ENCODE measurements around the gene ZNF688.
A peak's percentile ranks its signal among the peaks of the same experiment; 100 is the strongest.
"Not testable (repeated sequence)": the region's sequence is repeated elsewhere in the genome, so short reads cannot be mapped to it uniquely, and the experiment has no call there.

Gene ZNF688

GRCh38 chr16:30571445-30572322 is at the start of gene ZNF688:
Gene ZNF688, minus strand, starts transcription at chr16:30571714. Its CDS starts 85 bp downstream, at chr16:30571629.
- DNase-seq (ENCODE audit: low read depth) = peak; percentile 93

- no peak for DNase-seq (ENCODE audit: low read depth)
These were observed 48.7 kb upstream of the ZNF688 start for GRCh38 chr16:30620169-30620568.

- no peak for DNase-seq (ENCODE audit: low read depth)
These were observed 48.1 kb upstream of the ZNF688 start for GRCh38 chr16:30619638-30620037.

GRCh38 chr16:30619202-30619601 is 47.7 kb upstream of the ZNF688 start:
- no peak for DNase-seq (ENCODE audit: low read depth)

GRCh38 chr16:30615358-30616091 is 44.0 kb upstream of the ZNF688 start:
- DNase-seq (ENCODE audit: low read depth) = no peak

GRCh38 chr16:30609926-30610839 is 38.7 kb upstream of the ZNF688 start, which contains the start of gene ZNF689:
Gene ZNF689, minus strand, starts transcription at chr16:30610389. Its CDS starts 348 bp downstream, at chr16:30610041.
- peak; percentile 89 for DNase-seq (ENCODE audit: low read depth)

- DNase-seq (ENCODE audit: low read depth) = no peak
These were observed 37.8 kb upstream of the ZNF688 start for GRCh38 chr16:30609002-30609925.

GRCh38 chr16:30606004-30606403 is 34.5 kb upstream of the ZNF688 start:
- DNase-seq (ENCODE audit: low read depth) = no peak

- no peak for DNase-seq (ENCODE audit: low read depth)
These were observed 33.6 kb upstream of the ZNF688 start for GRCh38 chr16:30605158-30605557.

GRCh38 chr16:30604316-30604947 is 32.9 kb upstream of the ZNF688 start:
- DNase-seq (ENCODE audit: low read depth) = no peak

- DNase-seq (ENCODE audit: low read depth) = no peak
These were observed 32.4 kb upstream of the ZNF688 start for GRCh38 chr16:30603945-30604315.

GRCh38 chr16:30602616-30603277 is 31.2 kb upstream of the ZNF688 start:
- DNase-seq (ENCODE audit: low read depth) = no peak

GRCh38 chr16:30601966-30602365 is 30.5 kb upstream of the ZNF688 start:
- DNase-seq (ENCODE audit: low read depth) = no peak

GRCh38 chr16:30600929-30601328 is 29.4 kb upstream of the ZNF688 start:
- DNase-seq (ENCODE audit: low read depth) = no peak

- DNase-seq (ENCODE audit: low read depth) = no peak
These were observed 28.7 kb upstream of the ZNF688 start for GRCh38 chr16:30600215-30600614.

- no peak for DNase-seq (ENCODE audit: low read depth)
These were observed 21.4 kb upstream of the ZNF688 start for GRCh38 chr16:30592871-30593270.

GRCh38 chr16:30590869-30591268 is 19.4 kb upstream of the ZNF688 start:
- DNase-seq (ENCODE audit: low read depth) = not testable (repeated sequence)

- DNase-seq (ENCODE audit: low read depth) = not testable (repeated sequence)
These were observed 18.1 kb upstream of the ZNF688 start for GRCh38 chr16:30589582-30589981.

GRCh38 chr16:30588651-30589050 is 17.1 kb upstream of the ZNF688 start:
- DNase-seq (ENCODE audit: low read depth) = no peak

Data from GM04503 (cell line).